Subcutaneous abdominal adipose tissue (tissue), 5 donors: ENCODE measurements around the gene KCNMA1.

ENCODE experiments used
- H3K27ac ChIP-seq: one replicate; pipeline ENCODE4 v1.7.0; 2013; ENCODE audit warnings: low read depth, mild to moderate bottlenecking, inconsistent platforms, low read length, moderate library complexity
- H3K27me3 ChIP-seq, 5 donors: one replicate each; pipeline ENCODE4 v1.7.0; 2013; ENCODE audit warnings: low read length in 5 of 5, inconsistent platforms in 1 of 5; ENCODE audit not compliant: control insufficient read depth in 5 of 5, insufficient read depth in 4 of 5
- H3K36me3 ChIP-seq, 5 donors: one replicate each; pipeline ENCODE4 v1.7.0; 2013; ENCODE audit warnings: low read length in 5 of 5; ENCODE audit not compliant: control insufficient read depth in 5 of 5, insufficient read depth in 5 of 5
- H3K4me1 ChIP-seq, 5 donors: one replicate each; pipeline ENCODE4 v1.7.0; 2013; ENCODE audit warnings: low read length in 5 of 5, mild to moderate bottlenecking in 3 of 5, moderate library complexity in 1 of 5; ENCODE audit not compliant: control insufficient read depth in 5 of 5, insufficient read depth in 5 of 5
- H3K4me3 ChIP-seq, 5 donors: one replicate each; pipeline ENCODE4 v1.7.0; 2013; ENCODE audit warnings: low read length in 5 of 5, low read depth in 1 of 5
- H3K9ac ChIP-seq, 5 donors: one replicate each; pipeline ENCODE4 v1.7.0; 2013; ENCODE audit warnings: low read length in 5 of 5, mild to moderate bottlenecking in 4 of 5, moderate library complexity in 3 of 5
- H3K9me3 ChIP-seq, 5 donors: one replicate each; pipeline ENCODE4 v1.7.0; 2013; ENCODE audit warnings: low read length in 5 of 5; ENCODE audit not compliant: control insufficient read depth in 5 of 5
- donor health status: healthy.
- donor health status: healthy.
- donor health status: healthy.
- donor health status: healthy.
- donor health status: healthy.

KCNMA1 gene

DNA sequence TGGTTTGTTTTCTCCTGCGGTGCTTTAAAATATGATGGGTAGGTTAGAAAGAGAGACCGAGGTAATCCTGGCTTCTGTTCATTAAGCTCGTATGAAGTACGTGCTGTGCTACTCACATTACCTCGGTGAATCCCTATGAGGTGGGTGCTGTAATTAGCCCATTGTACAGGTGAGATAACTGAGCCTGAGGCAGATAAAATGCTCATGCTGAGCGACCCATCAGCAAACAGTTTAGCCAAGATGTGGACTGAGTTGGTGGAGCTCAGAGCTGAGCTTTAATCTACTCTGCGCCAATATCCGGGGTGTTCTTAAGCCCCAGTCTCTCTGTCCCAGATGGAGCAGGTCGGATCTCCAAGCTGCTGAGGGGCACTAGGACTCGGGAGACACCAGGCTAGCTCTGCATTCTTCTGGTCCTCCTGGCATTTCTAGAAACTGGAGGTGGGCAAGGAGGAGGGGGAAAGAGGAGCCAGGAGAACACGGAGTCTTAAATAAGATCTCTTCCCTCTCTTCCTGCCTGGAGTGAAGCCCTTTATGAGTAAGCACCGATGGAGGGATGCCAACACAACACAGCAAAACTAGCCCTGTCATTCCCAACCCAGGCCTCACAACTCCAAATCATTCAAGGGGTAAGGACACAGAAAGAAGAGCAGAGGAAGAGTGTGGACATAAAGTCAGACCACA lies 458.5 kb downstream of the KCNMA1 start:
- no peaks in the 10 kb centered on the region for H3K4me1 ChIP-seq
- no peak overlapping the region for H3K27ac ChIP-seq
- no peak overlapping the region for H3K9ac ChIP-seq
- no peaks in the 10 kb centered on the region for H3K9me3 ChIP-seq
- H3K27me3 ChIP-seq: peaks cover 0 to 19% (median 6%) of the 10 kb centered on the region in 5 donors
- no peaks in the 10 kb centered on the region for H3K36me3 ChIP-seq
- no peak overlapping the region for H3K4me3 ChIP-seq

DNA sequence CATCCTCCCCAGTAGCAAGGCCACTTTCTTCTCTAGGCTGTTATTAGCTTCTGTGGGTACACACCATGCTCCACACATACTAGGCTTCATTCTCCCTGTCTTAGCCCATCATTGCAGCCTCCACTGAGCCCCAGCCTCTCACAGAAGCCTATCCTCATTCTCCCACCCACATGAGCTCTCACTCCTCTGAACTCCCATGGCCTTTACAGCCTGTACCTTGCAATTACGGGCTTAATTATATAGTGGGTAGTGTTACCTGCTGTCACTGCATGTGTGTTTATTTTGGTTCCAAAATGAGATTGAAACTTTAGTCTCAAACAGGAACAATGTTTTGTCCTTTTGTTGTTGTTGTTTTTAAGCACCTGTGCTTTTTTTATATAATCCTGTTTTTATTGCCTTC lies 460.0 kb downstream of the KCNMA1 start:
- H3K4me1 ChIP-seq: no peaks in the 10 kb centered on the region
- H3K9ac ChIP-seq: no peak overlapping the region
- peaks cover 0 to 19% (median 6%) of the 10 kb centered on the region in 5 donors for H3K27me3 ChIP-seq
- H3K4me3 ChIP-seq: no peak overlapping the region
- H3K36me3 ChIP-seq: no peaks in the 10 kb centered on the region
- H3K9me3 ChIP-seq: no peaks in the 10 kb centered on the region
- no peak overlapping the region for H3K27ac ChIP-seq

DNA sequence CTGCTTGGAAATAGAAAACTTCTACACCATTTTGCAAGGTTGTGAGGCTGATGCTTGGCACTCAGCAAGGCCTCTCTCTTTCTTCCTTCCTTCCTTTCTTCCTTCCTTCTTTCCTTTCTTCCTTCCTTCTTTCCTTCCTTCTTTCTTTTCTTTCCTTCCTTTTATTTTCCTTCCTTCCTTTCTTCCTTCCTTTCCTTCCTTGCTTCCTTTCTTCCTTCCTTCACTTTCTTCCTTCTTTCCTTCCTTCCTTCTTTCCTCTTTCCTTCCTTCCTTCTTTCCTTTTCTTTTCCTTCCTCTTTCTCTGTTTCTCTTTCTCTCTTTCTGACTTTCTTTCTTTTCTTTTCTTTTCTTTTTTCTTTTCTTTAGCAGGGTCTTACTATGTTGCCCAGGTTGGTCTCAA lies 460.4 kb downstream of the KCNMA1 start:
- H3K36me3 ChIP-seq: no peaks in the 10 kb centered on the region
- H3K4me1 ChIP-seq: no peaks in the 10 kb centered on the region
- H3K27me3 ChIP-seq: peaks cover 0 to 19% (median 6%) of the 10 kb centered on the region in 5 donors
- H3K9ac ChIP-seq: no peak overlapping the region
- no peak overlapping the region for H3K4me3 ChIP-seq
- H3K27ac ChIP-seq: no peak overlapping the region
- no peaks in the 10 kb centered on the region for H3K9me3 ChIP-seq

DNA sequence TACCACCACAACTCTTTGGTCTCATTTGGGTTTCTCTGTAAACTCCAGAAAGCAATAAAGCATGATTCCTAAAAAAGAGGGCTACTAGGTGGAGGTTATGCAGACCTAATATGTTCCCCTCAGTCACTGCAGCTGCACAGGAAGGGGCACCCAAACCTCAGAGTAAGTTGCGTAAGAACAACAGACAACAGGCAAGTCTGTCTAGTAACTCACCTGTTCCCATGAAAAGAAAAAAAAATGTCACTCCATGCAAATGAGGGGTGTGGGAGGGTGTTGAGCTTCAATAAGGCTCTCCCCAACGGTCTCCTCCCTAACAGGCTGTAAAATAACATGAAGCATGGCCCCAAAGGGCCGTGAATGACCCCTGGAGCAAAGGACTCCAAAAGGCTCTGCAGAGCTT lies 461.4 kb downstream of the KCNMA1 start:
- Histone ChIP-seq H3K27ac (no peak overlapping the region), H3K36me3 (no peaks in the 10 kb centered on the region), H3K9me3 (no peaks in the 10 kb centered on the region), H3K9ac (no peak overlapping the region), H3K4me3 (no peak overlapping the region), H3K27me3 (peaks cover 4 to 19% (median 6%) of the 10 kb centered on the region in 5 donors), H3K4me1 (no peaks in the 10 kb centered on the region)

DNA sequence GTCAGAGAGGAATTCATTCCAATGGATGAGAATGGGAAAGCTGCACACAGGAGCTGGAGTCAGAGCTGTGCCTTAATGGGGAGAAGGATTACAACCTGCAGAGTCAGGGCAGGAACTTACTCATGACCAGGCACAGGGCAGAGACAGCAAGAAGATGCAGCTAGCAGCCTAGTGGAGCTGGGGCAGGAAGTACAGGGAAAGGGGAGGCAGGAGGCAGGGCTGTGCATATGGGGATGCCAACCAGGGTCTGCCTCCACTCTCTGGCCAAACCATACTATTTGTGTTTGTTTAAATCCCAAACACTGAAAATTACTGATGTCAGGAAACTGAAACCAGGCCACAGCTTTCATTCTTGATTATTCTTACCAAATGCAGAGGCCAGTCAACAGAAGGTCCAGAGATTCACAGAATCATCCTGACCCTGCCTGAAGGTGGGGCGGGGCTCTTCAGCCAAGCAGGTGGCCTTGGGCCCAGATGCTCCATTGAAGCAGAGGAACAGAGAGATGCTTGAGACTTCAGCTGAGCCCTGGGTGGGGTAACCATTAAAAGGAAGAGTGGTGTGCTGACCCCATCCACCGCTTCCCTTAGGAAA lies 461.9 kb downstream of the KCNMA1 start:
- no peaks in the 10 kb centered on the region for H3K4me1 ChIP-seq
- H3K27ac ChIP-seq: no peak overlapping the region
- no peak overlapping the region for H3K4me3 ChIP-seq
- peaks cover 4 to 15% (median 6%) of the 10 kb centered on the region in 5 donors for H3K27me3 ChIP-seq
- H3K36me3 ChIP-seq: no peaks in the 10 kb centered on the region
- H3K9me3 ChIP-seq: no peaks in the 10 kb centered on the region
- H3K9ac ChIP-seq: no peak overlapping the region

DNA sequence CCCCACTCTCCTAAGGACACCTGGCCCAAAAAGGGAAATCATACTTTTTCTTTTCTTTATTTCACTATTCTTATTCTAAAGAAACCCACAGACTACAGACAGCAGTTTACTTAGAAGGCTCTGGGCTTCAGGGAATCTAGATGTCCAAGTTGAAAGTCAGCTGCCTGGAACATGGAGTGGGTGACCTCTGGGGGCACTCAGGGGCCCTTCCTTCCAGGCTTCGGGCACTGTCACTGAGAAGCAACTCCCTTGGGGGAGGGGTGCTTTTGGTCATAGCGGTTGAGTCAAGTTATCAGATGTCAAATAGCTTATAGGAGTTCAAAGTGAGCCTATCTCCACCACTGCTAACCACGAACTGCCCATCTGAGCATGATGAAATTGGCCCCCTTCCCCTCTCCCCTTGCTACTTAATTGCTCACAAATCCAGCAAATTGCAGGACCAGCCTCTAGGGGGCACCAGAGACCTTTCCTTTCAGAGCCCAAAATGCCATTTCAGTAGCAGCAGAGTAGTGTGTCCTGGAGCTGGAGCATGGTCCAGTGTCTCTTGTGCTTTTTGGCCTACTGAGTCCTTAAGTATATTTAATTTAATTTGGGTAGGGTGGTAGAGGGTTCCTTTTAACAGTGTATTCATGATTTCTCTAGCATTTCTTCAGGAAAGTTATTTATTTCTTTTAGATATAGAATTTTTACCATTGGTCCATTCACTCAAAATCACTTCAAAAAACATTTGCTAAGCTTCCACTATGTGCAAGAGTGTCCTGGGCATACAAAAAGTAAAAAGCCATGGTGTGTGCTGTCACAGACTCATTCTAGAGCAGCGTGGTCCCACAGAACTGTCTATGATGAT lies 463.8 kb downstream of the KCNMA1 start:
- Histone ChIP-seq H3K9ac (no peak overlapping the region), H3K36me3 (no peaks in the 10 kb centered on the region), H3K27ac (no peak overlapping the region), H3K9me3 (no peaks in the 10 kb centered on the region), H3K4me1 (no peaks in the 10 kb centered on the region), H3K4me3 (no peak overlapping the region), H3K27me3 (peaks cover 2 to 7% (median 4%) of the 10 kb centered on the region in 5 donors)

DNA sequence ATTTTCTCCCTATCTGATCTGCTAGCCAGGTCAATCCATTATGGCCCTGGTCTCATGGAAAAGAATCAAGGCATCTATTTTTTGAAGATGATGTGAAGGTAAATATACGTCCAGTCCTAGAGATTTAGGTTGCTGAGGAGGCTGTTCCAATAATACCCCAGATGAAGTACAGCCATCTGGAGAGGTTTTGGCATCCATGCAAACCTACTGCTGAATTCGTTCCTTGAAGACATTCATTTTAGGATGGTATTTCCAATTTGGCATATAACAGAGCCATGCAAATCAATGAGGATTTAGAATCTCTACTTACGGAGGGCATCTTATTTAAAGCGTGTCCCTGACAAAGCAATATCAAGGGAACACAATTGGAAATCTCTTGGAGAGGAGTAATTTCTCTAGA lies 465.5 kb downstream of the KCNMA1 start:
- Histone ChIP-seq H3K36me3 (no peaks in the 10 kb centered on the region), H3K9me3 (no peaks in the 10 kb centered on the region), H3K4me1 (no peaks in the 10 kb centered on the region), H3K27ac (no peak overlapping the region), H3K4me3 (no peak overlapping the region), H3K9ac (no peak overlapping the region), H3K27me3 (peaks cover 0 to 7% (median 4%) of the 10 kb centered on the region in 5 donors)

DNA sequence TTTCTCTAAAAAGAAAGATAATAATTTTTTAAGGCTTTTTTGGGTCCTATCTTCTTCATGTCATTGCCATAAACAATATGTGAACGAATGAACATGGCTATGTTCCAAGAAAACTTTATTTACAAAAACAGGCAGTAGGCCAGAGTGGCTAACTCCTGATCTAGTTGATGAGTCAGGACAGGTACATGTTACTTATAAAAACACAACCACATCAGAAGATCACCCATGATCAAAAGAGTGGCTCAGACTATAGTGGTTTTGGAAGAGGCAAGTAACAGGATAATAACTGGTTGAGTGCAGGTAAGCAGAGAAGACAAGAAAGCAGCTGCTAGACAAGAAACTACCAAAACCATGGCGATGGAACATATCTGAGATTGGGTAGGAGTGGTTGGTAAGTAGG lies 468.7 kb downstream of the KCNMA1 start:
- H3K9ac ChIP-seq: no peak overlapping the region
- H3K27me3 ChIP-seq: peaks cover 0 to 9% (median 4%) of the 10 kb centered on the region in 5 donors
- no peaks in the 10 kb centered on the region for H3K4me1 ChIP-seq
- no peak overlapping the region for H3K4me3 ChIP-seq
- no peak overlapping the region for H3K27ac ChIP-seq
- no peaks in the 10 kb centered on the region for H3K9me3 ChIP-seq
- H3K36me3 ChIP-seq: no peaks in the 10 kb centered on the region

DNA sequence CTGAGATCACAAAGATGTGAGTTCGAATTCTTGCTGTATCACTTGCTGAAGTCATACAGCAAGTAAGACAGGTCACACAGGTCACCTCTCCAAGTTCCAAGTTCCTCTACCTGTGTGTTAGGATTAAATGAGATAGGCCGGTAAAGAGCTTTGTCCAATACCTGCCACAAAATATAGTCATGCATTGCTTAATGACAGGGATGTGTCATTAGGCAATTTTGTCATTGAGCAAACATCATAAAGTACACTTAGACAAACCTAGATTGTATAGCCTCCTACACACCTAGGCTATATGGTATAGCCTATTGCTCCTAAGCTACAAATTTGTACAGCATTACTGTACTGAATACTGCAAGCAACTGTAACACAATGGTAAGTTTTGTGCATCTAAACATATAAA lies 469.4 kb downstream of the KCNMA1 start:
- Histone ChIP-seq H3K4me1 (no peaks in the 10 kb centered on the region), H3K27me3 (peaks cover 0 to 9% (median 5%) of the 10 kb centered on the region in 5 donors), H3K4me3 (no peak overlapping the region), H3K36me3 (no peaks in the 10 kb centered on the region), H3K9me3 (no peaks in the 10 kb centered on the region), H3K9ac (no peak overlapping the region), H3K27ac (no peak overlapping the region)
